ENCODE measurements around the gene LPCAT2. TPM values are rescaled to one million over a fixed set of nuclear protein-coding genes. Genes with fewer than 3 reads are reported as not detected.
A peak's percentile ranks its signal among the peaks of the same experiment; 100 is the strongest.

The LPCAT2 gene
- polyA plus RNA-seq, 2 of the 4 experiments (the other 2 are of a cell fraction): 8.0 to 16.3 TPM

GRCh38 chr16:55475919-55476318 lies 33.0 kb upstream of the LPCAT2 start:
- Histone ChIP-seq H3K4me2 (no peak overlapping the region), H3K27ac (no peak overlapping the region), H3K4me3 (no peak overlapping the region), H3K4me1 (peaks cover 24% of the 10 kb centered on the region), H3K9me3 (no peaks in the 10 kb centered on the region)
- ChIA-PET POLR2A (no interaction called here), CTCF (interaction anchor here (0.6 to 5.3 kb wide), 4 partner anchors 11 to 228 kb away, joined by 3 to 55 read pairs (median 6); no protein-coding TSS in a partner anchor)
- DNase-seq (ENCODE audit: low read depth in 1 of 2, low spot score in 1 of 2) (no peak), ATAC-seq (no peak), FAIRE-seq (no peak)
- TF ChIP-seq NFE2L2 (conservative IDR thresholded peaks at IDR 0.05; ENCODE audit: low read length) (no peak), E2F6 (IDR thresholded peaks at IDR 0.05; ENCODE audit: borderline replicate concordance, low read depth) (no peak), TP53 (CRISPR knock-in tag; IDR thresholded peaks at IDR 0.05) (no peak), CBX2 (IDR thresholded peaks at IDR 0.05; ENCODE audit: borderline replicate concordance, low read depth) (no peak), CEBPB (IDR thresholded peaks at IDR 0.05) (no peak)
- WGBS (ENCODE audit: missing lambda C conversion rate): 56% methylated on average over 5 of the region's 5 CpGs

- ChIA-PET CTCF (interaction anchor here (0.6 to 5.3 kb wide), 5 partner anchors 10 to 227 kb away, joined by 3 to 55 read pairs (median 6); no protein-coding TSS in a partner anchor), POLR2A (no interaction called here)
- H3K4me1 ChIP-seq: peaks cover 14% of the 10 kb centered on the region
- no peak for FAIRE-seq
- H3K4me2 ChIP-seq: no peak overlapping the region
- no peak overlapping the region for H3K4me3 ChIP-seq
- H3K27ac ChIP-seq: peak overlapping the region in 1 of 2 experiments; percentile 36; a peak in 1 of 6 replicates
- ATAC-seq: no peak
- no peak for DNase-seq (ENCODE audit: low read depth in 1 of 2, low spot score in 1 of 2)
- no peaks in the 10 kb centered on the region for H3K9me3 ChIP-seq
- TF ChIP-seq ZNF302 (CRISPR knock-in tag; IDR thresholded peaks at IDR 0.05) (no peak), USF2 (IDR thresholded peaks at IDR 0.05) (no peak), CBX8 (IDR thresholded peaks at IDR 0.05) (no peak), MYC (IDR thresholded peaks at IDR 0.05; ENCODE audit: borderline replicate concordance, low read length) (no peak), RCOR1 (IDR thresholded peaks at IDR 0.05; ENCODE audit: low read depth, low read length) (no peak), TFCP2L1 (CRISPR knock-in tag; IDR thresholded peaks at IDR 0.05) (no peak), HMGXB4 (CRISPR knock-in tag; IDR thresholded peaks at IDR 0.05; ENCODE audit: borderline replicate concordance) (no peak), HDAC2 (IDR thresholded peaks at IDR 0.05) (no peak), MAFK (IDR thresholded peaks at IDR 0.05; ENCODE audit: partially characterized antibody) (no peak), FOSL2 (IDR thresholded peaks at IDR 0.05) (no peak), FOSL2 (CRISPR knock-in tag; IDR thresholded peaks at IDR 0.05) (no peak), HOXA7 (CRISPR knock-in tag; IDR thresholded peaks at IDR 0.05) (no peak), BCL3 (IDR thresholded peaks at IDR 0.05) (no peak), HES2 (IDR thresholded peaks at IDR 0.05) (no peak), BHLHE40 (IDR thresholded peaks at IDR 0.05; ENCODE audit: low read depth, low read length) (no peak), HOXB13 (CRISPR knock-in tag; IDR thresholded peaks at IDR 0.05; ENCODE audit: low read depth) (no peak), CEBPB (IDR thresholded peaks at IDR 0.05) (no peak), ELK1 (IDR thresholded peaks at IDR 0.05; ENCODE audit: low read depth, low read length) (no peak), JUNB (IDR thresholded peaks at IDR 0.05) (no peak), CHD2 (IDR thresholded peaks at IDR 0.05; ENCODE audit: low read length, partially characterized antibody) (no peak), MAX (IDR thresholded peaks at IDR 0.05) (no peak)
- WGBS (ENCODE audit: missing lambda C conversion rate): 55% methylated on average over 6 of the region's 6 CpGs
These were observed 32.0 kb upstream of the LPCAT2 start for GRCh38 chr16:55476625-55477533.
